HG03520 (cell line): ENCODE data around the gene PIWIL4.
"Not testable (repeated sequence)": the region's sequence is repeated elsewhere in the genome, so short reads cannot be mapped to it uniquely, and the experiment has no call there.

Experiments
- ATAC-seq: cut with Tn5 transposase; IDR thresholded peaks from one replicate; pipeline ENCODE4 v1.9.1; 2021; ENCODE audit warnings: mild to moderate bottlenecking, moderate library complexity; ENCODE audit not compliant: unreplicated experiment

Gene PIWIL4

DNA sequence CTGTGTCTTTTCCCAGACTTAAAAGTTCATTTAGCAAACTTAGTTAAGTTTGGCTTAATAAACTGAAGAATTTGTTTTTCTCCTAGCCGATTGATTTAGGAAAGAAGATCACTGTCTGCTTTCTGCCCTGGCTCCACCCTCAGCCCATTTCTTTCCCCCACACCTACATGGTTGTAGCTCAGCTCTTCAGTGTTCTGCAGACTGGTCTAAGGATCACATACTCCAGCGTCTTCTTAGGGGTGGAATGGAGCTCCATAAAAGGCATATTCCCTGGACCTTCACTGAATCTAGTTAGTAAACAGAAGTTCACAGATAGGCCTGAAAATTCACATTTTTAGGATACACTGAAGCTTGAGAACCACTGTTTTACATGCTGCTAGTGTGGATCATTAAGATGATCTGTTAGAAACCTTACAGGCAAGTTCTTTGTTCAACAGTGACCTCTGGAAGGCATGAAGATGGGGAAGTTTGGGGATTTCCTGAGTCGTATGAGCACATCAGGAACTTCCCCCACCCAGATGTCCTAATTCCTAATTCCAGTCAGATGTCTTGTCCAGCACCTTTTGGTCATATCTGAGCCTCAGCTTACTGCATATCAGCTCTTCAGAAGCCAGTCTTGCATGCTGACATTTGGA, 16.8 kb downstream of the PIWIL4 start:
- no peak for ATAC-seq

- ATAC-seq = no peak
These were observed 17.8 kb downstream of the PIWIL4 start for GRCh38 chr11:94584978-94585377.

DNA sequence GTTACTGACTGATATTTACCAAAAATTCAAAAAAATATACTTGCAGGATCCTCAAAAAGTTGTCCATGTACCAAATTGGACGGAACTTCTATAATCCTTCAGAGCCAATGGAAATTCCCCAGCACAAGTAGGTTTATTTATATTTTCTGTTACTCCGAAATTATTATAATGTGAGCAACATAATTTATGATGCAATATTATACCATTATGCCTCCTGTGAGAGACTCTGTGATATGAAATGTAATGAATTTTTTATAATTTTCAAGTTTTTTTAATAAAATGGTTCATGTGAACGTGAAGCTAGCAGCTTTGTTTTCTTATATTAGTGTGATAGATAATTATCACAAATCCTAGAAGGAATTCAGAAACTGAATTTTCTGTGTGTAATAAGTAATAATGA, 18.2 kb downstream of the PIWIL4 start:
- ATAC-seq = no peak

DNA sequence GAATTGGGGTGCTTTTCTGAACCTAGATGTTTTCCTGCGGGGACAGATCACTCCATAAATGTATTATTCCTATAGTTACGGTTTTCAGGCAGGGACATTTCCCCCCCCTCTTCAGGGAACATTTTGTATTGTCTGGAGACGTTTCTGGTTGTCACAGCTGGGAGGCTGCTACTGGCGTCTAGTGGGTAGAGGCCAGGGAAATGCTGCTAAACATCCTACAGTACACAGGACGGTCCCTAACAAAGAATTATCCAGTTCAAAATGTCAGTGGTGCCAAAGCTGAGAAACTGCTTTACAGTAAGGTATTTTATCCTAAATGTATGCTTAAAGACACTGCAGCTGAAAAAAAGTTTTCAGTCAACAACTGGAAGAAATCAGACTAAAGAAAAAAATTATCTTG, 19.4 kb downstream of the PIWIL4 start:
- ATAC-seq = no peak

DNA sequence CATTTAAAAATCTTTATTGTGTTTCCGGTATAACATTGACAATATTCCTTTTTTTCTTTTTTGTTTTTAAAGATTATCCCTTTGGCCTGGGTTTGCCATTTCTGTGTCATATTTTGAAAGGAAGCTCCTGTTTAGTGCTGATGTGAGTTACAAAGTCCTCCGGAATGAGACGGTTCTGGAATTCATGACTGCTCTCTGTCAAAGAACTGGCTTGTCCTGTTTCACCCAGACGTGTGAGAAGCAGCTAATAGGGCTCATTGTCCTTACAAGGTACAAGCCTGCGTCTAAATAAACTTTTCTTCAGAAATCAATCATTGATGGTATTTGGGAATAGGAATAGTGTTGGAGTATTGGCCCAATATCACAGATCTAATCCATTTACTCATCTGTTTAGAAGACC, 19.8 kb downstream of the PIWIL4 start:
- ATAC-seq = no peak

GRCh38 chr11:94588366-94588942, 21.3 kb downstream of the PIWIL4 start:
- ATAC-seq = no peak

DNA sequence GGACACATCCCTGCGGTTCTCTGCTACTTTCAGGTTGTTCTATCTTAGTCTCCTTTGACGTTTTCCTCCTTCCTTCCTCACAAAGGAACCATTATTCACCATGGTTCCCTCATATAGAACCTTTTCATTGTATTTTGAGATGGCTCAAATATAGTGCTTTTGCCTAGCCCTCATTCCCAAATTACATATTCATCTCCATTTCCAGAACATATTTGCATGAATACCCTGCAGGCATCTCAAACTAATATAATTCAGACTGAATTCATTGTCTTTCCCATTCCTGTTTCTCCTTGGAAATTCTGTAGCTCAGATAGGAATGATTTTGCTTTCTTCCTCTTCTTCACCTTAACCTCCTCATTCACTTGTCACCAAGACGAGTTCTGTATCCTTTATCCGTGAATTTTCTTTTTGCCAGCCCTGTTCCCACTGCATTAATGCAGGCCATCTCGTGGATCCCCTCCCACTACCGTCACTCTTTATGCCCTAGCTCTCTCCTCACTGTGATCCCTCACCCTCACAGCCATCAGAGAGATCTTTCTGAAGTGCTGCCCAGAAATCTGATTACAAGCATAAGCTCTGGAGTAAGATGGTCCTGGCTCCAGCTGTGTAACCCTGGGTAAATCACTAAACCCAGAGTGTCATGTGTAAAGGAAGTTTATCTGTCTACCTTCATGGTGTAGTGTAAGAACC, 23.3 kb downstream of the PIWIL4 start:
- ATAC-seq = no peak

GRCh38 chr11:94593030-94593429, 25.9 kb downstream of the PIWIL4 start:
- ATAC-seq = peak; percentile 90

- ATAC-seq = no peak
These were observed 27.9 kb downstream of the PIWIL4 start for GRCh38 chr11:94595076-94595475.

DNA sequence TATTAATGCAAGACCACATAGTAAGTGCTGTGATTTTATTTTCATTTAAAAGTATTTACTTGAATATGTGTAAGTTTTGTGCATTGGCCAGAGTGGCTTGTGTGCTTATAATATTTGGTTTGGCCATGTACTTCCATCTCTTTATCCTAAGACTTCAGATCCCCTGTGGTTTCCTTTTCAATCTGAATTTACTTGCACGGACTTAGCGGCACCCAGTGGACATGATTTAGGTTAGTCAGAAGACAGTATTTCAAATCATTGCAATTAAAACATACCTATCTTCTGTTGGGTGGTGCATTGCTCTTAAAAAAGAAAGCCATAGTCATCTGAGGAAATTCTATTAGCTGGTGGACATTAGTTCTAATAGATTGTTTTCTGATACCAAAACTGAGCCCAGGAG, 30.7 kb downstream of the PIWIL4 start:
- no peak for ATAC-seq

- no peak for ATAC-seq
These were observed 32.3 kb downstream of the PIWIL4 start for GRCh38 chr11:94599510-94599909.

GRCh38 chr11:94602430-94603372, 35.5 kb downstream of the PIWIL4 start:
- peak; percentile 84 for ATAC-seq

DNA sequence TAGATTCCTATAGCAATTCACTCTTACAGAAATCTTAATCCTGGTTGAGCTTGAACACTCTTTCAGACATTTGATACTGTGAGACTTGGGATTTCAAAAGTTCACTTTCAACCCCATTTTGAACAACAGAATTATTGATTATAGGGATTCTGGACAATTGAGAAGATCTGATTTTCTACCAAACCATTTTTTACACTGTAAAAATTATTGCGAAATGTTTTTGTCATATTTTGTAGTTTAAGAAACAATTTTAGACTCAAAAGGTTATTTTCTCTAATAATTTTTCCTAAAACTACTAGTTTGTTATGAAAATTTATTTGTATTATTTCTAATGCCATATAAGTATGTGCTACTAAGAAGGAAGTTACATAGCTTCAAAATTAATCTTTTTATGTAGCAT, 36.4 kb downstream of the PIWIL4 start:
- ATAC-seq = no peak

DNA sequence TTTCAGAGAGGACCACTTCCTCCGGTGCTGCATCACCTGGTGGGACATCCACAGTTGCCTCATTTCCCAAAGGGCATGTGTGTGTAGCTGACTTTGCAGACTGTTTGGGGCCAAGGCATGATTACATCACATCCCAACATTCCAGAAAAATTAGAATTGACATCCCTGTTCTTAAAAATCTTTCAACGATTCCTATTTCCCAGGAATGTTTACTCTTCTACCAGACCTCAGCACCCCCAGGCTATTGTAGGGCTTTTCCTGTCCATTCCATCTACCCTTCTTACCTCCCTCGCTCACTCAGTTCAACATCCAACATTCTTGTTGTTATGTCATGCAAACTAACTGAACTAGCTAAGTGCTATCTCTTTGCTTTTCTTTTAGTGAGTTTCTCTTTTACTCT, 37.3 kb downstream of the PIWIL4 start:
- no peak for ATAC-seq

DNA sequence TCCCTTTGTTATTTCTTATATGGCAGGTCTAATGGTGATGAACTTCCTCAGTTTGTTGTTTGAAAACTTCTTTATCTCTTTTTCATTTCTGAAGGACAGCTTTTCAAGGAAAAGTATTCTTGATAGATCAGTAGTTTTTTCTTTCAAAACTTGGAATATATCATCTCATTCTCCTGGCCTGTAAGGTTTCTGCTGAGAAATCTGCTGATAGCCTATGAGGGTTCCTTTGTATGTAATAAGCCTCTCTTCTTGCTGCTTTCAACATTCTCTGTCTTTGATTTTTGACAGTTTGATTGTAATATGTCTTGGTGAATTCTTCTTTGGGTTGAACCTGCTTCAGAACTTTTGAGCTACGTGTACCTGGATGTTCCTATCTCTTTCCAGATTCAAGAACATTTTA, 46.0 kb downstream of the PIWIL4 start:
- no peak for ATAC-seq

DNA sequence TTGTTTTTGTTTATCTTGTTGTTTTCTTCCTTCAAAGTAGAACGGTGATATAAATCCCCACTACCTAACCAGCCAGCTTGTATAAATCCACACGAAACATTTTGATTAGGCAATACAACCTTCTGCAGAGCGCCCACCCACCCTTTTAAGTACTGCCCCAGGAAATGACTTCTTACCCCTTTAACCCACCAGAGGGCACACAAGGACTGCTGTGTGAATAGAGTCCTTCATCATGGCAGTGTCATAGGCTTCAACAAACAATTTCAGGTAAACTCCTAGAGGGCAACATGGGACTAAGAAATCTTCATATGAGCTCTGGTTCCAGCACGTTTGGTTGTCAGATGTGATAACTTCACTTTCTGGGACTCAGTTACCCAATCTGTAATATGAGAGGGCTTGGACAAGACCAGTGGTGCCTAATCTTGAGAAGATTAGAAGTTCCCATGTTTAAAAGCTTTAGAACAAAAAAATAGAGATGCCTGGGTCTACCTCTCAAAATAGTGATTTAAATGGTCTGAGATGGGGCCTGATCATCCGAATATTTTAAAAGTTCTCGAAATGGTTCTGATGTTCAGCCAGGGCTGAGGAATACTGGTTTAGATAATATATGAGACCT, 56.1 kb downstream of the PIWIL4 start:
- ATAC-seq = peak; percentile 88

DNA sequence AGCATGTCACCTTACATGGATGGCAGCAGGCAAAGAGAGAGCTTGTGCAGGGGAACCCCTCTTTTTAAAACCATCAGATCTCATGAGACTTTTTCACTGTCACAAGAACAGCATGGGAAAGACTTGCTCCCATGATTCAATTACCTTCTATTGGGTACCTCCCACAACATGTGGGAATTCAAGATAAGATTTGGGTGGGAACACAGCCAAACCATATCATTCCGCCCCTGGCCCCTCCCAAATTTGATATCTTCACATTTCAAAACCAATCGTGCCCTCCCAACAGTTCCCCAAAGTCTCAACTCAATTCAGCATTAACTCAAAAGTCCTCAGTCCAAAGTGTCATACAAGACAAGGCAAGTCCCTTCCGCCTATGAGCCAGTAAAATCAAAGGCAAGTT, 58.3 kb downstream of the PIWIL4 start:
- not testable (repeated sequence) for ATAC-seq

DNA sequence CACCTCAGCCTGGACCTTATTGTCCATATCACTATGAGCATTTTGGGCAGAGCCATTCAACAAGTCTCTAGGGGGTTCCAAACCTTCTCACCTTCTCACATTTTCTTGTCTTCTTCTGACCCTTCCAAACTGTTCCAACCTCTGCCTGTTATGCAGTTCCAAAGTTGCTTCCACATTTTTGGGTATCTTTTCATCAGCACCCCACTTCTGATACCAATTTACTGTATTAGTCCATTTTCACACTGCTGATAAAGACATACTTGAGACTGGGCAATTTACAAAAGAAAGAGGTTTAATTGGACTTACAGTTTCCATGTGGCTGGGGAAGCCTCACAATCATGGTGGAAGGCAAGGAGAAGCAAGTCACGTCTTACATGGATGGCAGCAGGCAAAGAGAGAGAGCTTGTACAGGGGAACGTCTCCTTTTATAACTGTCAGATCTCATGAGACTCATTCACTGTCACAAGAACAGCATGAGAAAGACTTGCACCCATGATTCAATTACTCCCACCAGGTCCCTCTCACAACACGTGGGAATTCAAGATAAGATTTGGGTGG, 59.9 kb downstream of the PIWIL4 start:
- ATAC-seq = not testable (repeated sequence)

DNA sequence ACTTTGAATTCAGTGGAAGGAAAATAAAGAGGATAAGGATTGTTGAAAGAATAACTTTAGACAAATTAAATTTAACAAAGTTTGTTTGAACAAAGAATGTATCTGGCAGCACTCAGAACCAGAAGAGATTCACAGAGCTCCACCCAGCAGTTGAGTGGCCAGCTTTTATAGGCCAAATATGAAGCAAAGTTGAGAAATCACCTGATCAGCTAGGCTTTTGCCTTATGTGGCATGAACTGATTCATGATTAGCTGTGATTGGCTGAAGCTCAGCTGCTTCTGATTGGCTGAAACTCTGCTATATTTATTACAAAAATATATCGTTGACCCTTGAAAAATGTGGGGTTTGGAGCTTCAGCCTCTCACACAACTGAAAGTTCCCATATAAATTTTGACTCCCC, 62.6 kb downstream of the PIWIL4 start:
- no peak for ATAC-seq

DNA sequence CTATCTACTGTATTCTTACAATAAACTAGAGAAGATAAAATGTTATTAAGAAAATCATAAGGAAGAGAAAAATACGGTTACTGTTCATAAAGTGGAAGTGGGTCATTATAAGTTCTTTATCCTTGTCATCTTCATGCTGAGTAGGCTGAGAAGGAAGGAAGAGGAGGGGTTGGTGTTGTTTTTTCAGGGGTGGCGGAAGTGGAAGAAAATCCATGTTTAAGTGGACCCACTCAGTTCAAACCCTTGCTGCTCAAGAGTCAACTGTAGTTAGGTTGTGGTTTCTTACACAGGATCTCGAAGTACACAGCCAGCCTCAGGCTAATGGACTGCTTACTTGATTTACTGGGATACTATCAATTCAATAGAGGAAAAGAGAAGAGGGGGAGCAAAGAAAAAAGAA, 63.1 kb downstream of the PIWIL4 start:
- no peak for ATAC-seq

DNA sequence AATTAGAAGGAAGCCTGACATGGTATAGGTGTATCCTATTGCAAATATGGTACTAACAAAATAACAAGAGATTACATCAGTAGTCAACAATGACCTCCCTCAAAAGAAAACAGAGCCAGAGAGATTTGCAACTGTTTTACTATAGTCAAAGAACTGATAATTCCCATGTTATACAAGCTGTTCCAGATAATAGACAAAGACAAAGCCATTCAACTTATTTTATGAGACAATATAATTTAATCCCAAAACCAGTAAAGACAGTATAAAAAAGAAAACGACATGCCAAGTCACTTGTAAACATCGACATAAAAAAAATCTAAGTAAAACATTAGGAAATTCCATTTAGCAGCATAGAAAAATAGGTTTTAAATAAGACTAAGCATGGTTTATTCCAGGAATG, 65.2 kb downstream of the PIWIL4 start:
- ATAC-seq = no peak
